Activated CD4-positive, alpha-beta T cell treated with anti-CD3 and anti-CD28 coated beads, Interleukin-2, amount 50 U/mL, for 16 hours (primary cell): ENCODE results near the gene MYO18A.
"Not testable (repeated sequence)": the region's sequence is repeated elsewhere in the genome, so short reads cannot be mapped to it uniquely, and the experiment has no call there.

Source experiments
- DNase-seq: peaks from one replicate; pipeline ENCODE4 v3.0.0-alpha.2; 2020

The MYO18A gene

DNA sequence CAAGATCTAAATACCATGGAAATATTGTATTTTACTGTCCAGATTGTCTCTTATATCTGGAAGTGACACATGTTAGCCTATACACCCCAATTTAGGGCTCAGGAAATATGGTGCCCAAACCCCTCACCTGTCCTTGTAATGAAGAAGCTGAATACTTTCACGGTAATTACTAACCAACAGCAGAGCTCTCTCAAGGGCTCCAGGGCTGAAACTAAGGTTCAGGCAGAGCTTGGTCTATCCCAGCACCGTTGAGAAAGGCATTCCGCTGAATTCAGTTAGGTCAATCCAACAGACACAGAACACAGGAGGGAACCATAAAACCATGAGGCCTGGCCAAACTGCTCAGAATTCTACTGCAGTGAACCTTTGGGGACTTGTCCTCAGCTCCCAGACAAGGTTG, 14.9 kb downstream of the MYO18A start:
- no peak for DNase-seq

DNA sequence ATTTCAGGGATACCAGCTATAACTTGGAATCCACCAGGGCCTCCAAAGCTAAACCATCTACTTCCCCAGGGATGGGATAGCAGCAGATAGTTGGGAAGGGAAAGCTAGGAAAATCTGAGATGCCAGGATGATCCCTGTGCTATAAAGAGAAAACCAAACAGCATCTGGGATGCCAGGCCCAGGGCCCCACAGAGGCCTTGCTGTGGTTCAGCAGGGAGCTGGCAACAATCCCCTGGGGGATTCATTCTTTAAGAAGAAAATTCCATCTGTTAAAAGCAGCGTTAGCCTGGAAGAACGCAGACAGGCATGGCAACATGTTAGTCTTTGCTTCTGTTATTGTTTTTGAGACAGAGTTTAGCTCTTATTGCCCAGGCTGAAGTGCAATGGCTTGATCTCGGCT, 16.6 kb downstream of the MYO18A start:
- no peak for DNase-seq

DNA sequence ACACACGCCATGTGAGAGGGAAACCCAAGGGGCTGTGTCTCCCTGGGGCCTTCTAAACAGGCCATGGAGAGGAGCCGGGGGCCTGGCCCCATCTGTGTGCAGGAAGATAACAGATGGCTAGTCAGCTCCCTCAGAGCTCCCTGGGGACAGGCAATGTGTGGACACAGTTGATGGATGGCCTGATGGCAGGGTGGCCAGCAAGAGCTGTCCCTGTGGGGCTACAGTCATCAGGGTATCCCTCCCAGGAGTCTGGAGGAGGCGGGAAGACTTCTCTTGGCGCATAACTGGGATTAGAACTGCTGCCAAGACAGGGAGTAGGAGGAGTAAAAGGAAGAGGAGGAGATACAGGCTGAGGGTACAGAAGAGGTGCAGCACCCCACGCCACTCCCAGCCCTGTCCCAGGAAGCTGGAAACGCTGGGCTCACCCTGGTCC, 17.3 kb downstream of the MYO18A start:
- no peak for DNase-seq

GRCh38 chr17:29162082-29162908, 17.9 kb downstream of the MYO18A start:
- no peak for DNase-seq

DNA sequence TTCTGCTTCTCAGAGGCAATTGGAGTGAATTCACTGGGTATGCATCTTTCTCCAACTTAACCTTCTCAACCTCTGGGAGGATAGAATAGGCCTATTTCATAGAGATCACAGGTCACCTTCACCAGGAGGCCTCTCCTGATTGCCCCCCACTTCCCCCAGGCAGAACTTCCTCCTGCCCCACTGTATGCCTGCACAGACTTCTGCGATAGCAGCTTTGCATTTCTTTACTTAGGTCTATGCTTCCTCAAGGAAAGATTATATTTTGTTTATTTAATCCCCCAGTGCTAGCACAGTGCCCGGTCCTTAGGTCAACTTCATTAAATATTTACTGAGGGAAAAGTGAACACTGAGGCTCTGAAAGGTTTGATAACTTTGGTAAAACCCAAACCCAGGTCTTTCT, 19.9 kb downstream of the MYO18A start:
- DNase-seq = no peak

GRCh38 chr17:29159306-29159860, 20.8 kb downstream of the MYO18A start:
- no peak for DNase-seq

GRCh38 chr17:29158488-29159275, 21.5 kb downstream of the MYO18A start:
- DNase-seq = no peak

GRCh38 chr17:29158096-29158487, 22.1 kb downstream of the MYO18A start:
- no peak for DNase-seq

- no peak for DNase-seq
These were observed 22.9 kb downstream of the MYO18A start for GRCh38 chr17:29157310-29157709.

GRCh38 chr17:29156781-29157180, 23.4 kb downstream of the MYO18A start:
- DNase-seq = no peak

DNA sequence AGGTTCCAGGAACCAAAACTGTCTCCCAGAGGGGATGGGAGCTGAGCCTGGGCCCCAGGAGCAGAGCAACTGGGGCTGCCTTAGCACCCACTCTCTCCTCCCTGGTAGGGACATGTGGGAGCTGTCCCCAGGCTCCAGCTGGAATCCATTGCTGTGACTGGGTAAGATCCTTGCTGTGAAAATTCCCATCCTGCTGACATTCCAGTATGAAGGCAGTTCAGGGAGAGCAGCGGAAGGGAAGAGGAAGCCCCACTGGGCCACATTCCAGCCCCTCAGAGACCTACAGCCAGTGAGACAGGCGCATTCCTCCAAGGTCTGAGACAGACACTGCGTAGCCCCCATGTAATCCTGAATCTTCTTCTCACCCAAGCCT, 24.2 kb downstream of the MYO18A start:
- no peak for DNase-seq

GRCh38 chr17:29155227-29155965, 24.8 kb downstream of the MYO18A start:
- peak; percentile 86 for DNase-seq

DNA sequence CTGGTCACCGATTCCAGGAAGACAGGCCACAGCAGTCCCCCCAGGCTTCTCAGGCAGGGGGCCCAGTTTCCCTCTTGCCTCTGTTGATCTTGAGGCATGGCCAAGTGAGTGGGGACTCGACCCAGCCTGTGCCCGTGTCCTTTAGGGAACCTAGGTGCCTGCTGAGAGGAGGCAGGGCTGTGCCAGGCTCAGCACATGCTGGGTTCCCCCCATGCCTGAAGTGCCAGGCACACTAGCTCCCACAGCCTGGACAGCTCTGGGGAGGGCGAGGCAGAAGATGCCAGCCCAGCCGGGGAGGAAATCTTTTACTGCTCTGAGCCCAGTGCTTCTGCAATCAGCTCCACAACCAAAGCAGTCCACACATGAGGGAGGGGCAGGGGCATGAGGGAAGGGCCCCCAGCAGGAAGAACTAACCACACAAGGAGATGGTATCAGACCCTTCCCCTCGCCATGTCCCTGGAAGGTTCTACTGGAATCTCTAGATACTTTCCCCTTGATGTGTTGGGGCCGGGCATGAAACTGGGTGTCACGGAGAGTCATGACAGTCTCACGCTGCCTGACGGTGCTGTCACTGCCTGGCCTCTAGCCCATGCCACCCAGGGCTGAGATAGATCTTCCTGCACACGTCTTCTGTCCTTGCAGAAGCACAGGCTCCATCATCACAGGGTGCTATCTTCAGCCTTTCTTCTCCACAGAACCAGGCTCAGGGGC, 25.5 kb downstream of the MYO18A start:
- DNase-seq = no peak

GRCh38 chr17:29151567-29151966, 28.6 kb downstream of the MYO18A start:
- no peak for DNase-seq

DNA sequence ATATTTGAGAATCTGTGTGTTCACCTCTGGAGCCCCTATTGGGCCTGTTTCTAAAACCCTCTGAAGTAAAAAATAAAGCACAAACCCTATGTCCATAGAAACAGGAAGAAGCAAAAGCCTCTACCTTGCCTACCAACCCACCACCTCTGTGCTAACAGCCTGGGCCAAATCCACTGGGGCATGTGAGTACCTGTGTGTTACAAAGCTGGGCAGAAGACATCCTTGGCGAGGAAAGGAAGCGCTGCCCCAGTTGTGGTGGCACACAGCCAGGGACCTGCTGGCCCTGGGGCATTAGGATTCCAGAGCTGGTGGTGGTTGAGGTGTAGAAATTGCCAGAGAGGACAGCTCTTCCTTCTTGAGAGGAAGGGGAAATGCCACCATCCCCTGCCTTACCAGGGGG, 30.0 kb downstream of the MYO18A start:
- no peak for DNase-seq

DNA sequence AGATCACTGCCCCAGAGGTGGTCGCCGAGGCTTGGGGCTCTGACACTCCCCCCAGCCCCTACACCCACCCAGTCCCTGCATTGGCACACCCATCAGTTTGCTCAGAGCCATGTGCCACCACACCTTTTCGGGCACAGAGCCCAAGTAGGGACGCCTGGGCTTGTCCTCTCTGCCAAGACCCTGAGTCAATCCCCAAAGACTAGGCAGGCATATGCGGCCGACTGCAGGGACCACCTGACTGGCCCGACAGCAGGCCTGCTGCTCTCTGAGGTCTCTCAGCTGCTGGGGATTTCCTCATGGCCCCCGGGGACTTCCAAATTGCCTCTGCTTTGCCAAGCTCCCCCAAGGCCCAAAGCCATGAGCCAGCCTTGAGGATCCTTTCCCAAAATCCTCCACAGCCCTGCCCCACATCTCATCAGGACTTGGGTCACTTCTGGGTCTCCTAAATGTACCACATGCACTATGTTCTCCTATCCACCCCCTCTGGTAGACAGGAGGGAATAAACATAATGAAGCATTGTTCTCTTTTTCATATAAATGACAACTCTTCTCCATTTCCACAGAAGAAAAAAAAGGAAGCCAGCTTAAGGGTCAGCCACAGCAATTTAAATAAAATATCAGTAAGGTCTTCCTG, 30.6 kb downstream of the MYO18A start:
- no peak for DNase-seq

- peak; percentile 95 for DNase-seq
These were observed 31.3 kb downstream of the MYO18A start for GRCh38 chr17:29148790-29149430.

DNA sequence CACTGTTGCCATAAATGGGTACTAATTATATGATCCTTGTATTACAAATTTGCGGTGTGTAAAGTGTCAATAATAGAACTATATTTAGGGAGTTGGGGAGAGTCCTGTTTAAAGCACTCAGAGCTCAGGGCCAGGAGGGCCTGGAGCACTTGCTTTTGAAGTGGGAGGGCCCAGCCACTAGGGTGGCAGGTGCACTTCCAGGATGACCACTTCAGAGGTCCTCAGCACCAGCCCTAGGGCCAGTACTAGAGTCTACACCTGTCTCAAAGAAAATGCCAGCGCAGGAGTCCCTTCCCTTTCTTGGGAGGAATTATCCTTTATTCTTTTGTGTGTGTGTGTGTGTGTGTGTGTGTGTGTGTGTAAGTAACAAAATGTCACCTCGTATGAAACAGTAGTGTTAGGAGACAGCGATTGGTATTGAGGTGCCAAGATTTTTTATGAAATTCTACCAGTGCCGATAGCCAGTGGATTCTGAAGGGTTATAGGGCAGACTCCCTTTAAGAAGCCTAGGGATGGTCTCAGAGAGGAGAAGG, 31.9 kb downstream of the MYO18A start:
- no peak for DNase-seq

- no peak for DNase-seq
These were observed 32.5 kb downstream of the MYO18A start for GRCh38 chr17:29147682-29148081.

DNA sequence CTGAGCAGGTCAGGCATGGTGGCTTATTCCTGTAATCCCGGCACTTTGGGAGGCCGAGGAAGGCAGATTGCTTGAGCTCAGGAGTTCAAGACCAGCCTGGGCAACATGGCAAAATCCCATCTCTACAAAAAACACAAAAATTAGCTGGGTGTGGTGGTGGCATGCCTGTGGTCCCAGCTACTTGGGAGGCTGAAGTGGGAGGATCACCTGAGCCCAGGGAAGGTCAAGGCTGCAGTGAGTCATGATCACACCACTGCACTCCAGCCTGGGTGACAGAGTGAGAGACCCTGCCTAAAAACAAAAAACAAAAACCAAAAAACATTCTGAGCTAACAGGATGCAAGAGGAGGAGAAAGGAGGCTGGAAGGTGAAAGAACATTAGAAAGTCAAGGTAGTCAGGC, 33.0 kb downstream of the MYO18A start:
- not testable (repeated sequence) for DNase-seq

- DNase-seq = peak; percentile 16
These were observed 33.7 kb downstream of the MYO18A start for GRCh38 chr17:29146369-29146972.
